Activated CD8-positive, alpha-beta memory T cell treated with anti-CD3 and anti-CD28 coated beads, Interleukin-2, amount 50 U/mL, for 24 hours (primary cell): Measurements from ENCODE around the gene SLC8A3.

Source experiments
- DNase-seq: peaks from one replicate; pipeline ENCODE4 v3.0.0-alpha.2; 2020; ENCODE audit errors: extremely low read depth

SLC8A3 gene

DNA sequence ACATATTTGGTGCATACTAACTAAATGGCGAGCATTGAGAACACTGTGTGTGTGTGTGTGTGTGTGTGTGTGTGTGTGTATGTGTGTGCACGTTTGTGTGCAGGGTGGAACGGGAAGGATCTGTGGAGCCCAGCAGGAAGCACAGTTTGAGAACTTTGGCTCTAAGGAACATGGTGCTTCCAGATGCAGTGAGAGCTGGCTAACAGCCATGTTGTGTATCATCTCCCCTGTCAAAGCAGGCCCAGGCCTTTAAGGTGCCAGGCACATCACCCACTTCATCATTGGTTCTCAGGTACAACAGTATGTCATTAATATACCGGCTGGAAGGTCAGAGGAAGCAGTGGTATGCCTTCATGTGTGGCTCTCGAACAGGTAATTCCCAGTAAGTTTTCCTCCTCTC is 72.5 kb downstream of the SLC8A3 start:
- no peak for DNase-seq

DNA sequence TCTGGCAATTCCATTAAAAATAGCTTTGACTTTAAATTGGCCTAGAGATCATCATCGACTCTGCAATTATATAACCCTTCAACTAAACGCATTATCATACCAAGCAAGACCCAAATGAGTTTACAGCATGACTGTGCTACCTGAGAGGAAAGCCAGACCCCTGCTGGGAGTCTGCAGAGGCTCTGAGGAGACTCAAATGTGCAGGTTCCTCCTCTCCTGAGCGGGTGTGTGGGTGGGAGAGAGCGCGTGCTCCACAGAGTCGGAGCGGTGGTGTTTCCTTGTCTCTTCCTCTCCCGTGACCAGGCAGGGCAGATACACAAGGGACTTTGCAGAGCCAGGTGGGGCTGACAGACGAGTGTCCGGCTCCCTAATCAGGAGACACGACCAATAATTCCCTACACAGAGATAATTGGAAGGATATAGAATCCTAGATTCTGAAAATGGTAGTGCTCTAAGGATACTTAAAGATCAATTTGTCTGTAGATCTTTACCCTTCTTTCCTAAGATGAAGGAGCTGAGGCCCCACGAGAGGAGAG is 74.1 kb downstream of the SLC8A3 start:
- no peak for DNase-seq

DNA sequence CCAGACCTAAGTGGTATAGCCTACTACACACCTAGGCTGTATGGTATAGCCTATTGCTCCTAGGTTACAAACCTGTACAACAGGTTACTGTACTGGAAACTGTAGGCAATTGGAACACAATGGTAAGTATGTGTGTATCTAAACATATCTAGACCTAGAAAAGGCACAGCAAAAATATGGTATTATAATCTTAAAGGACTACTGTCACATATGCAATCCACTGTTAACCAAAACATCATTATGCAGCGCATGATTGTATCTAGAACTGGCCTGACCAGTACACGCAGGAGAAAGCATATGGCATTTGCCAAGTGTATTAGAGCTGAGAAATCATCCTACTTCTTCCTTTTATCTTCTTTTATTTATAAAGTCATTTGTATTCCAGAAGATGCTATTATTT is 75.5 kb downstream of the SLC8A3 start:
- no peak for DNase-seq

DNA sequence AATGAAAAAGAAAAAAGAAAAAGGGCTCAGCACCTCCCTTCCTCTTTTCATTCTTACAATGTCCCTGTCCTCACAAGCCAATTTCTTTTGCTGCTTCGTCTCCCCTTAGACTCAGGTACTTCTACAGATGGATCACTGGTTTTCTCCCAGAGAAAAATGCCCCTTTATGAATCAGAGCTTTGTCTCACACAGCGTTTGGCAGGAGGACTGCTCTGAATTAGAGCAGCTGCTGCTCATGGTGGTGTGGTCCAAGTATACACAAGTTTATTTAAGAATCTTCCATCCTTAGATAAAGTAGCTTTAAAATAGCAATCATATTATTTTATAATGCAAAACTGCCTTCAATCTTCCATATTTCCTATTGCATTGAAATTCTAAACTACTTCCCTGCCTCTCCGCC is 80.3 kb downstream of the SLC8A3 start:
- no peak for DNase-seq

DNA sequence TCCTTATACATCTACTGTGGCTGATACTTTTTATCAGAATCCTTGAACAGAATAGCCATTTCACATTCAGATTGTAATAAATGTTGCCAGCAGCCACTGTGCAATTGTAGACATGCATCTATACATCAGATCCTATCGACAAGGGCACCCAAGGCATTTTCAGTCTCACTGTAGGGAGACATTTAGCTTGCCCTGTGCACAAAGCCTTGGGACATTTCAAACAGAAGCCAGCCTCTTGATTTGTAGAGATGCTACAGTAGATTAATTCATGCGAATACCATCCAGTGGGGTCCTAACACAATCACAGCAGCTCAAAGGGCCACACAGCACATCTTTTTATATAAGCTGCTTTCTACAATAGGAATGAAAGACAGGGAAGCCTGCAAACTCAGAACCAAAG is 81.4 kb downstream of the SLC8A3 start:
- no peak for DNase-seq

DNA sequence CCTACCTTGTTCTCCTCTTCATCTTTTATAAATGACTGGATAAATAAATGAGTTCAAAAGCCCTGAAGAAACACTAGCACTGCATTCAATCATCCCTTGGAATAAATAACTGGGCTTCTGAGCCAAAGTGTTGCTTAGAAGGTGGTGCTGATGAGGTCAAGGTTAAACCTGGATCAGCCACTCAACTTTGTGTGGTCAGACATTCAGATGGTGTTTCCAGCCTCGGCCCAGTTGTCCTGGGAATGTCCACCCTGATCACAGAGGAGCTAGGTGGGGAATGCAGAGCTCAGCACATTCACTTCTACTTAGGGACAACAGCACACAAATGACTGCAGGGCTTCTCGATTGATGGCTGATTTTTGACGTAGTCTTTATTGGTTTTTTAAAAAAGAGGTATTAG is 88.7 kb downstream of the SLC8A3 start:
- no peak for DNase-seq

DNA sequence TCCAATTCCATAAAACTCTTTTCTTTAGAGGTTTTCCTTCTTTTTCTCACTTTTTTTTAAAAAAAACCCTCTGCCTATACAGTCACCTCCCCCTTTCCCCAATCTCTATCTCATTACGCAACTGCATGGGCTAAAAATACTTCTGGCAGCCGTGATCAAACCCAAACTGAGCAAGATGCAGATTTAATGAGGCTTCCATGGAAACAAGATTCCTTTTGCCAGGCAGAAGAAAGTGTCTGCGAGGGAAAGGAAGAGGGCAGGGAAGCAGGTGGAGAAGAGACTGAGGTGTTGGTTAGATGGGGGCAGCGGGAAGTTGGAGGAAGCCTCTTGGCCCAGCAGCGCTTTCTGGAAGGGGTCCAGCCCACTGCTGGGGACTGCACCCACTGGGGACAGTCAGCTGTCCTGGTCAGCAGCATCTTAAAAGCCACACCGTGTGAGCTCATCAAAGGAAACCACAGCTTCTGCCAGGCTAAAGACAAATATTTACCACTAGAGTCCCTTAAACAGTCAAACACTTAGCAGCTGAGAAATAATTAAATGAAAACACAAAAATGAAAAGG is 90.4 kb downstream of the SLC8A3 start:
- no peak for DNase-seq

DNA sequence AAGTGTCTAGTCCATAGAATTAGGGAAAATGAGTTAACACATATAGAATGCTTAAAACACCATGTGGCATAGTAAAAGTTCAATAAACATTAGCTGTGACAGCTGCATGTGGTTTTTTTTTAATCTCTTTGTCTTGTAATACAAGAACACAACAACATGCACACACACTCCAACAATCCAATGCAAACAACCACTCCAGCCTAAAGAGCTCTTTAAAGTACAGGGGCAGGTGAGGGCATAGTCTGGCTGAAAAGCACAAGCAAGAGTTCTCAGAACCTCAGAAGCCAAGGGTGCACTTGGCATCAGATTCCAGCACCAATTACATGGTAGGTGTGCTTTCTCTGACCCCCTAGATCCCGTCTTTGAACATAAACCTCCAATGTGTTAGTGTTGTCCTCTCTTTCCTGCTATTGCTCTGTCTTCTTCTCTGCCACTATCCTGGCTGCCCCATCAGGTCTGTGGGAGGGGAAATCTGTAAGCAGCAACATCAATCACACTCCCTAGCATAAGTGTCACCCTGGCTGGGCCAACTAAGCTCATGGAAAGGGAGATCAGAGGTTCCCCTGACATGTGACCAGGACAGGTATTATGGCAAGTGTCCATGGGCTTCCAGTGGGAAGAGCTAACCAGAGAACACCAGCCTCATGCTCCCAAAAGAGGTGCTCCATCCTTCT is 91.0 kb downstream of the SLC8A3 start:
- no peak for DNase-seq

DNA sequence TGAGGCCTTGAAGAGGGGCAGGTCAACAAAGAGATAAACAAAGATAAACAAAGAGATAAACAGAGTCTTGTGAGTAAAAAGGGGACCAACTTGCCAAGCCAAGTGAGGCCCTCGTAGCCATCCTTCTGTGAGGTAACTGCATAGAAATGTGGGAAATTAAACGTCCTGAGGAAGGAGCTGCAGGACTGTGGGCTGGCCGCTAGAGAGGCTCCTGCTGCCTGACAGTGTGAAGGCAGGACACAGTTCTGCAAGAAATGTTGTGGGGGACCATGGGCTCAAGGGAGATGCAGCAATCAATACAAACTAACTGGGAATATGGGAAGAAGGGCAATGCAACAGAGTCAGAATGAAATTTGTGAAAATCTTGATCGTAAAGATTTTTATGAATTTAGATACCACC is 91.9 kb downstream of the SLC8A3 start:
- no peak for DNase-seq

DNA sequence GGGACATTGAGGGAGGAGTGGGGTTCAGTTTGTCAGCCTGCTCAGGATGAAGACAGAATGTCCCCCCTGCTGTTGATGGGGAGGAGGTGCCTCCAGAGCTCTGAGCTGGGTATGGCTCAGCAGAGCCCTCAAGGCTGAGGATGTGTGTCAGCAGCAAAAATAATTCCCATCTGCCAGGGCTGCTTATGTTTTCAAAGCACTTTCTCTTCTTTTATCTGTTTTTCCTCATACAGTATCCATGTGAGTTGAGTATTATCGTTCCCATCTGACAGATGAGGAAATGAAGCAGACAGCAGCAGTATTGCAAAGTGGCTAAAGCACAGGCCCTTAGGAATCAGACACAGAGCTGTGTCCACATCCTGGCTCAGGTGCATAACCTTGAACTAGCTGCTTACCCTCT is 94.1 kb downstream of the SLC8A3 start:
- no peak for DNase-seq

DNA sequence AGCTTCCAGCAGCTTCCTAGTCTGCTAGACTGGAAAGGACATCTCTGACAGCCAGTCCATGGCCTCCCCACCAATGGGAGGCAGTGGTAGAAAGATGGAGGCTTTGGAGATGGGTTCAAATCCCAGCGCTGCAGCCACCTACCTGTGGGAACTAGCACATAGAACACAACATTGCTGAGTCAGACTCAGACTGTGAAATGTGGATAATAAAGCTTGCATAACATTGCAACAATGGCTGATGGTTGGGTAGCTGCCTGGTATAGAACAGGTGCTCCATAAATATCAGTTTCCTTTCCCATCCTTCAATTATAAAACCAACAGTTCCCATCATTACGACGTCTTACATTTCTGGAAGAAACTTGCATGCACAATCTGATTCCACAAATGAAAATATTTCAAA is 94.6 kb downstream of the SLC8A3 start:
- no peak for DNase-seq

DNA sequence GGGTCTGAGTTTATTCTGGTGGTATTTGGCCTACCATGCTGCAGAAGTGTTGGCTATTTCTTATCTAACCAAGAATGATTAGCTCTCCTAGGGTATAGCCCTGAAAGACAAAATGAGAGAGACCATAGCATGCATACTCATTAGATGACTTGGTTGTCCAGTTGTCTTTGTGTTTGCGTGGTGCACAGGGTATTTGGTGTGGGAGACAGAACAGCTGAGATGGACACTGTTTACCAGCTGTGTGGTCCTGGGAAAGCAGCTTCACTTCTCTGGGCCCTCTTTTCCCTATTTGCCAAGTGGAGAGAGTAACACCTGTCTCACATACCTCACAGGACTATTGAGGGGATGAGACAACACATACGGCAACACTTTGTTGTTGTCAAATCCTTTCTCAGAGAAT is 95.6 kb downstream of the SLC8A3 start:
- DNase-seq, result no peak

DNA sequence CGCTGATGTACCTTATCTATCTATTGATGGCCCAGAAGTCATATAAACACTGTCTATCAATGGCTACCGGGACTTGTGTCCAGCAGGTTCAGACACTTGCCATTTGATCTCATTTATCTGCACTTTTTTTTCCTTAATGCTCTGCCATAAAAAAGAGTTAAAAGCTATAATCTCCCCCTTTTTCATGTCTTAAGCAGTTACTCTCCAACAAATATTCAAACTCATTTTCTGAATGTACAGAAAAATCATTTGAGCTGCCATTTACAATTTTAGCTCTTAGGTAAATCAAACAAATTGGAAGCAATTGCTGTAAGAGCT is 101.4 kb downstream of the SLC8A3 start:
- no peak for DNase-seq

DNA sequence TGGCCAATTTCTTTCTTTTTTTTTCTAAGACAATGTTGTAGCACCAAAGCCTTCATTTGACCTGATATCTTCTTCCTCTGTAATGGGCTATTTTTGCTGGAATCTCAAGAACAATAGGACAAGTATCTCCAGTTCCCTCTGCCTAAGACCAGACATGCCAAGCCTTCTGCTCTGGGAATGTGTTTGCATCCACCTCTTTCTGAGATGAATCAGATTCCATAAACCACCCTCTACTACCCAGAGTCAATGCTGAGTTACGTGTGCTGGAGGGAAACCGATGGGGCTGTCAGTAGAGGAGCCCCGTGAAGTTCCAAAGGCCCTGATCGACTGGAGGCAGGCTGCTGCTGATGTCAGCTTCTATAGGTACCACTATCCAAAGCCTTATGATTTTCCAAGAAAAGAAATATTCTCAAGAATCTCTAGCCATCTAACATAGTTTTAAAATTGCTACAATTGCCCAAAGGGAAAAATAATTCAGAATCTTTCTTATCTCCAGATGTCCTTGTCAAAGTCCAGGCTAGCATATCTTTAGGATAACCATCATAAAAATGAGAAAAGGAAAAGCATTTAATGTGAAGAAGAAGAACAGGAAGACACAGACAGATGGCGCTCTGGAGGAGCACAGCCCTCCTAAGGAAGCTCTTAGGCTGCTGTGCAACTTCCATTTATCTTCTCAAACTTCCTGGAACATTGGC is 101.9 kb downstream of the SLC8A3 start:
- DNase-seq, result no peak

DNA sequence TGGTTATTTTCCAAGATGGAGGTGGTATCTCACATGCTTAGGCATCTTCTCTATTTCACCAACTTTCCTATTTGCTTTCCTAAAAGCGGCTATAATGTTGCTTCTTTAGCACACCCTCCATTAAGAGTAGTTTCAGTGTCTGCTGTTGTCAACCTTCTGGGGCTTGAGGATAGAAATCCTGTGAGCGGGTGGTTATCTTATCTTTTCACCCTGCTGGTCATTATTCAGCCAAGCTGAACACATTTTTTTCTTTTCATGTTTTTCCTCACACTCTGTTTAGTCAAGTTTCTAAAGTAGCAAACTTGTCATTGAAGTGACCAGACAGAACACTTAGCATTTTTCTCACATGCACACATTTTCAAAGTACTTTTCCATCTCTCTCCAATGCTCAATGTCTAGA is 104.5 kb downstream of the SLC8A3 start:
- no peak for DNase-seq

DNA sequence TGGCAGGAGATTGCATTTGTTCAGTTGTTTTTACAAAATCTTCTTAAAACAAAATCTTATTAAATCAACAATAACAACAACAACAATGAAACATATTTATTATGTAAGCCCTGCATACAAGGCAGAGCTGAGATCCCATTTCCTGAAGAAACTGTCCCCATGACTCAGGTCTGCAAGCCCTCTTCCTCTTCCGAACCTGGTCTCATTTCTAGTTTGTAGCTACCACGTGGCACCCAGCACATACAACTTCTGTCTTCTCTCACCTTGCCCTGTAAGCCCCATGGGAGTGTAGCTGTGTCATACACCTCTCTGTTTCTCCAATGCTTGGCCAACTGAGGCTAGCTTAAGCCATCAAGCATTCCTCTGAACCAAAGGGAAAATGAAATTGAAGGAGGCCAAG is 106.4 kb downstream of the SLC8A3 start:
- DNase-seq, result no peak

DNA sequence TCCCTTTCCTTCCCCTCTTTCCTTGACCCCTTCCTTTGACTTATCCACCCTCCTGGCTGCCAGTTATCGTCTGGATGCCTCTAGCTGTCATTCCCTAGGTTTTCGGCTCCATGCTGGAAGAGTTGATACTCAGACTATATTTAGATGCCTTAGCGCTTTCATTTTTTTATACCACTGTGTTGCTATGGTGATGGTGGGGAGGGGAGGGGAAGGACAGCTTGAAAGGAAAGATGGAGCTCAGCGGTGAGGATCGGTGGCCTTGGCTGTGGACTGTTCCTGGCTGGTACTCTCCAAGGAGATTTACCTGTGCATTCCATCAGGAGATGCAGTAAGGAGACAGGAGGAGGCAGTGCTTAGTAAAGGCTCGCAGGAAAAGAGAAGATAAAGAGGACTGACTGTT is 108.7 kb downstream of the SLC8A3 start:
- DNase-seq, result no peak

DNA sequence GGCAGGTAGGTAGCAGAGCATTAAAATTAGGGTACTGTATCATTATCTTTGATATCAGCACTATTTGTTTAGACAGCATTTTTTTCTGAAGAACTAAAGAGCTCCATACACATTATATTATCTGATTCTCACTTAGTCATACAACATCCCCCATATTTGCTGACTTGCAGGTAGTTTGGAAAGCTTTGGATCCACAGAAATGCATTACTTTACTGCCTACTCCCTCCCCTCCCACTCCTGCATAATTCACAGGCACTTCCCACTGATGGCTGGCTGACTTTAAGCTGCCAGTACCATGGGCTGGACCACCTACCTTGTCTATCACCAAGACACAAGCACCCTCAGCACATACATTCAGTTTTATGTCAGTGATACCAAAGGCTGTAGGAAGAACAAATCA is 110.4 kb downstream of the SLC8A3 start:
- no peak for DNase-seq

DNA sequence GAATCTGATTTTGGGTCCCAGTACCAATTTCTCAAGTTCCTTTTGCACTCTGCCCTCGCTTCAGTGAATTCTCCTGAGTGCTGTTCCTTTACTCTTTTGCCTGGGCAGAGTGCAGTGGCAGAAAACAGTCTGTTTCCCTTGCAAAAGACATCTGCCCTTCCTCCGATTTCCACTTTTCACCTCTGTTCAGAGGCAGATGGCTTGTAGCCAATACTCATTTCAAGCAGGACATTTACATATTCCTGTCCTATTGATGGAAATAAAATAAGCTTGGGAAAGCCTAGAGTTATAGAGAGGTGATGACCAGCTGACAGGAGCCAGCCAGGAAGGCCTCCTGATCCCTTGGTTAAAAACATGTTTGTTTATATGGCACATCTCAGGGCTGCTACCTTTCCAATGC is 111.0 kb downstream of the SLC8A3 start:
- no peak for DNase-seq

DNA sequence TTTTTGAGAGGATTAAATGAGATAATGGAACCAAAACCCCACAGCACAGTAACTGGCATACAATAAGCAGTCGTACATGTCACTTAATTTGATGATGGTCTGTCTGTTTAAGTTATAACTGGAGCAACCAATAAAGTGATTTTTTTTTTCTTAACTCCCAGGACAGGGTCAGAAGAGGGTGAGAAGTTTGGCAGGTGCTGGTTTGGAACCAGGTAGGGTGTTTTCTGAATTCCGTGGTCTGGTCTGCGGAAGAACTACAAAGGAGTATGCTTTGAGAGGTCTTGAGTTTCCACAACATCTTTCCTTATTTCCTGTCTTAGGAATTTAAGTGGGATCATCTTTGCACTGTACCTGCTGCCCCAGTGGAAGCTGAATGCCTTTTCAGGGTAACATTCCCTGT is 111.7 kb downstream of the SLC8A3 start:
- no peak for DNase-seq

DNA sequence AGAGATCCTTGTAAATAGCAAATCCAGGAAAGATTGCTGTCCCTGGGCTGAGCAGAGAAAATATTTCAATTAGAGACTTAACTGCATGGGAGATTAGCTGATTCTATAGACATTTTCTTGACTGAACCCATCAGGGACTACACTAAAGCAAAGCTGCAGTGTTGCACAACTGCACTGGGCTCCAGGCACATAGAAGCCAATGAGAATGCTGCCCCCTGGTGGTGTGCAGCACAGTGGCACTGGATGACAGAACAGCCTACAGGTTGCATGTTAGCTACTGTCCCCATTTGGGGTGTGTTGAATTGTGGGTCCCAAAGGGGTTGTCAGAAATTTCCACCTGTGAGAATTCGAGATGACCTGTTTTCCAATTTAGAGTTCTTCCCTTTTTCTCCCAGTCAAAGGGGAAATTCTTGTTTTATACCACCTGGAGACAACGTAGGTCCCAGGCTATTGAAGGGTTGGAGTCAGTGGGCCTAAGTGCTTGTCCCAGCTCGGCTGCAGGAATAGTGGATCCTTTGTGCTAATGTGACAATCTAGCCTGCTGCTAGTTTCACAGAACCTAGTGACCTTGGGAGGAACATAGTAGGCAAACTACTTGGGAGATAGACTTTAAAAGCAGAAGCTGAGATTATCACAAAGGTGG is 114.7 kb downstream of the SLC8A3 start:
- DNase-seq, result no peak

DNA sequence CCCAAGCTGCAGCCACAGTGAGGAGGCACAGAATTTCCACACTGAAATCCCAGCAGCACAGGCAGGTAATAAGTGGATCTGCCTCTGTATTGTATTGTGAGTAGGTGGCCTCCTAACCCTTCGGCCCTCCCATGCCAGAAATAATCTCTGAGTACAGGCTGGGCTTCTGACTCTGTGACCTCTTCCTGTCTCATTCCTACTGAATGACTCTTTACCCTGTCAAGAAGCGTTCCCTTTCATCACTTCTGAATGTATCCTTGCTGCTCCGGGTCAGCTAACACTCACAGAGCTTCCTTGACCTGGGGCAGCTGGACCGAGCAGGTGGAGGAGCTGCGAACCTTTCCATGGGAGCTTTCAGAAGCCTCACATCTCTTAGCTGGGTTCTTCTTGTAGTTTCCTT is 119.6 kb downstream of the SLC8A3 start:
- DNase-seq, result no peak

DNA sequence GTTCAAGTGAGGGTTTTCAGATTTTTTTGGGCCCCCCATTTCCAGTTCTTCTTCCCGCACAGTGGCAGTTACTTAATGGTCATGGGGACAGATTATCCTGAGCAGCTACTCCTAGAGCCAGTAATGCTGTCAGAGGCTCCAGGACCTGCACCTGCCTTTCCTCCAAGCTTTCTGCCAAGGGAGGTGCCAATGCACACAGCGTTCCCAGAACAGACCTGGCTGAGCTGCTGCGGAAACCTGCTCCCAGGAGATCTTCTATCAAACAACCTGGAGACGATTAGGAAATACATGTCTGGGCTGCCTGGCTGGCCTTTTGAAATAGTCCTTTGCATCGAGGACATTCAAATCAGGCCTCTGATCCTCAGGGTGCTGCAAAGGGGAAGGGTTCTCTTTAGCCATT is 120.9 kb downstream of the SLC8A3 start:
- no peak for DNase-seq
